GM23248 (cell line): ENCODE results near the gene KIF1B. TPM values are rescaled to one million over a fixed set of nuclear protein-coding genes. Genes with fewer than 3 reads are reported as not detected.
A peak's percentile ranks its signal among the peaks of the same experiment; 100 is the strongest.

ENCODE experiments used
- DNase-seq: peaks from one replicate; pipeline ENCODE4 v3.0.0-alpha.2; 2015
- H2AFZ ChIP-seq: fragments of 200-600 bp; sonication (generic); 2 replicates; pipeline ENCODE4 v1.6.1; 2016; ENCODE audit warnings: antibody characterized with exemption
- H3F3A ChIP-seq: fragments of 200-600 bp; sonication (generic); 2 replicates; pipeline ENCODE4 v1.6.1; 2016; ENCODE audit warnings: mild to moderate bottlenecking, antibody characterized with exemption, mixed run types; ENCODE audit not compliant: insufficient read depth
- H3K27ac ChIP-seq: fragments of 200-600 bp; sonication (generic); 2 replicates; pipeline ENCODE4 v1.5.1; 2016; ENCODE audit warnings: mild to moderate bottlenecking
- H3K27me3 ChIP-seq: fragments of 200-600 bp; sonication (generic); replicated peaks from 2 replicates; pipeline ENCODE4 v1.6.1; 2016; ENCODE audit warnings: mild to moderate bottlenecking; ENCODE audit not compliant: insufficient read depth
- H3K36me3 ChIP-seq: fragments of 200-600 bp; sonication (generic); 2 replicates; pipeline ENCODE4 v1.6.1; 2016; ENCODE audit warnings: low read depth, mild to moderate bottlenecking
- H3K4me1 ChIP-seq: fragments of 200-600 bp; sonication (generic); 2 replicates; pipeline ENCODE4 v1.6.1; 2016; ENCODE audit warnings: mild to moderate bottlenecking; ENCODE audit not compliant: insufficient read depth
- H3K4me2 ChIP-seq: fragments of 200-600 bp; sonication (generic); one replicate; pipeline ENCODE4 v1.6.1; 2016; ENCODE audit warnings: mild to moderate bottlenecking; ENCODE audit not compliant: unreplicated experiment
- H3K4me3 ChIP-seq: fragments of 200-600 bp; sonication (generic); 2 replicates; pipeline ENCODE4 v1.5.1; 2016; ENCODE audit warnings: mild to moderate bottlenecking
- H3K79me2 ChIP-seq: fragments of 200-600 bp; sonication (generic); 2 replicates; pipeline ENCODE4 v1.6.1; 2016; ENCODE audit warnings: mild to moderate bottlenecking; ENCODE audit not compliant: insufficient read depth
- H3K9ac ChIP-seq: fragments of 200-600 bp; sonication (generic); 2 replicates; pipeline ENCODE4 v1.6.1; 2016; ENCODE audit warnings: mild to moderate bottlenecking
- H3K9me2 ChIP-seq: fragments of 200-600 bp; sonication (generic); 2 replicates; pipeline ENCODE4 v1.6.1; 2016; ENCODE audit warnings: mixed run types, mild to moderate bottlenecking, moderate library complexity; ENCODE audit not compliant: insufficient read depth
- H3K9me3 ChIP-seq: fragments of 200-600 bp; sonication (generic); one replicate; pipeline ENCODE4 v1.6.1; 2017; ENCODE audit warnings: low read depth
- H4K20me1 ChIP-seq: fragments of 200-600 bp; sonication (generic); 2 replicates; pipeline ENCODE4 v1.6.0; 2016; ENCODE audit not compliant: insufficient read depth
- EZH2 ChIP-seq: fragments of 200-600 bp; sonication (generic); IDR thresholded peaks from 2 replicates; pipeline ENCODE4 v1.6.1; 2018; ENCODE audit warnings: antibody characterized with exemption, mild to moderate bottlenecking; ENCODE audit not compliant: insufficient read depth, poor library complexity, severe bottlenecking
- EZH2phosphoT487 ChIP-seq: fragments of 200-600 bp; sonication (generic); IDR thresholded peaks from 2 replicates; pipeline ENCODE4 v1.6.1; 2018; ENCODE audit warnings: antibody characterized with exemption, moderate library complexity, mild to moderate bottlenecking, low read depth; ENCODE audit not compliant: insufficient read depth
- WGBS, 2 experiments: methylation state at CpG; one replicate each; pipeline ENCODE4 v1.1.6; 2015 to 2017; ENCODE audit warnings: low lambda C conversion rate in 2 of 2, low coverage in 1 of 2; ENCODE audit errors: missing lambda C conversion rate in 2 of 2; 5-methylcytosine and 5-hydroxymethylcytosine counted together
- in situ Hi-C: fragments of 300-500 bp; cut with MboI; formaldehyde crosslinking; loops from 2 replicates; pipeline ENCODE4 v1.15.0; 2020
- polyA plus RNA-seq: library from polyadenylated mRNA; unstranded; fragments of >200 nt; fragmentation: Nextera tagmentation; extraction: Ambion mirVana; gene quantifications from 2 replicates; pipeline ENCODE4 v1.2.1, GENCODE V29; 2016
- total RNA-seq: library from RNA; depleted of rRNA; stranded (reverse); fragments of >200 nt; shearing (Covaris generic); gene quantifications from 2 replicates; pipeline ENCODE4 v1.2.3, GENCODE V29; 2014

KIF1B gene
- total and polyA plus RNA-seq, 2 experiments from 2014 or later = 14.8 to 24.8 TPM

DNA sequence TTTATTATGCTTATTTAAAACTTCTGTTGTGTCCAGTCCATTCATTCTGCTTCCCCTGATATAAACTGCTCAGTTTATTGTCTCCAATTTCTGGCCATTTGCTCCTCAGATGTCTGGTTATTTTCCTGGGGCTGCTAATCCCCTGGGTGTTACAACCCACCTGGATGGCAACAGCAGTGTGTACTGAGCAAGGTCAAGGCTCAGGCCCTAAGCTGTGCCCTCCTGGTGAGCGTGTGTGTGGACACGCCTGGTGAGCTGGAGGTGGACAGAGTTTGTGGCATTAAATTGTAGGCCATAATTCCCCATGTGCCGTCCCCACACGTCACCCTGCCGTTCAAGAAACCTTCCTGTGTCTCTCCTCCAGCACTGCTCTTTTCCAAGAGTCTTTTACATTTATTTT lies 18.1 kb upstream of the KIF1B start:
- Histone ChIP-seq H3K4me3 (no peak overlapping the region), H3K27ac (no peak overlapping the region), H2AFZ (no peak overlapping the region), H3K27me3 (no peaks in the 10 kb centered on the region), H3K9me3 (no peaks in the 10 kb centered on the region), H3K9me2 (no peaks in the 10 kb centered on the region), H3F3A (peaks cover 9% of the 10 kb centered on the region), H3K9ac (no peak overlapping the region), H3K79me2 (no peaks in the 10 kb centered on the region), H3K36me3 (no peaks in the 10 kb centered on the region), H3K4me2 (no peak overlapping the region), H3K4me1 (0 out of 2 replicates have a peak, but pooled peaks cover 7% of the 10 kb centered on the region), H4K20me1 (no peaks in the 10 kb centered on the region)
- DNase-seq = no peak
- in situ Hi-C loops = no loop called here
- TF ChIP-seq EZH2 (no peak), EZH2phosphoT487 (no peak)
- 89 to 90% methylated on average over 5 of the region's 5 CpGs for WGBS, 2 experiments

- Histone ChIP-seq H3K9ac (no peak overlapping the region), H3K9me2 (no peaks in the 10 kb centered on the region), H3K79me2 (no peaks in the 10 kb centered on the region), H3K27me3 (no peaks in the 10 kb centered on the region), H2AFZ (no peak overlapping the region), H3K4me1 (0 out of 2 replicates have a peak, but pooled peaks cover 7% of the 10 kb centered on the region), H3F3A (peaks cover 19% of the 10 kb centered on the region), H3K9me3 (no peaks in the 10 kb centered on the region), H4K20me1 (no peaks in the 10 kb centered on the region), H3K27ac (no peak overlapping the region), H3K36me3 (no peaks in the 10 kb centered on the region), H3K4me3 (no peak overlapping the region), H3K4me2 (no peak overlapping the region)
- WGBS, 2 experiments = 67 to 80% methylated on average over 6 of the region's 6 CpGs
- TF ChIP-seq EZH2 = no peak
- TF ChIP-seq EZH2phosphoT487 = no peak
- in situ Hi-C loops = no loop called here
- no peak for DNase-seq
These were observed 17.1 kb upstream of the KIF1B start for GRCh38 chr1:10193288-10193687.

DNA sequence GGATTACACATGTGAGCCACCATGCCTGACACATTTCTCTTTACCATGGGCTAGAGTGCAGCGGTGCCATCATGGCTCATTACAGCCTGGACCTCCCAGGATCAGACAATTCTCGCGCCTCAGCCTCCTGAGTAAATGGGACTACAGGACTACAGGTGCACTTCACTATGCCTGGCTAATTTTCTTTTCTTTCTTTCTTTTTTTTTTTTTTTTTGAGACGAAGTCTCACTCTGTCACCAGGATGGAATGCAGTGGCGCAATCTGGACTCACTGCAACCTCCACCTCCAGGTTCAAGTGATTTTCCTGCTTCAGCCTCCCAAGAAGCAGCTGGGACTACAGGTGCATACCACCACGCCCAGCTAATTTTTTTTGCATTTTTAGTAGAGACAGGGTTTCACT lies 14.8 kb upstream of the KIF1B start:
- peak; percentile 58 for DNase-seq
- Histone ChIP-seq H3K79me2 (no peaks in the 10 kb centered on the region), H3K27me3 (no peaks in the 10 kb centered on the region), H3K9me2 (no peaks in the 10 kb centered on the region), H3K9ac (no peak overlapping the region), H3K4me1 (0 out of 2 replicates have a peak, but pooled peaks cover 7% of the 10 kb centered on the region), H2AFZ (no peak overlapping the region), H3K36me3 (no peaks in the 10 kb centered on the region), H3K9me3 (no peaks in the 10 kb centered on the region), H3K27ac (no peak overlapping the region), H3K4me3 (no peak overlapping the region), H4K20me1 (no peaks in the 10 kb centered on the region), H3K4me2 (no peak overlapping the region), H3F3A (peaks cover 19% of the 10 kb centered on the region)
- TF ChIP-seq EZH2 = no peak
- no peak for TF ChIP-seq EZH2phosphoT487
- WGBS, 2 experiments = 67 to 74% methylated on average over 5 to 6 of the region's 6 CpGs
- in situ Hi-C loops = no loop called here

DNA sequence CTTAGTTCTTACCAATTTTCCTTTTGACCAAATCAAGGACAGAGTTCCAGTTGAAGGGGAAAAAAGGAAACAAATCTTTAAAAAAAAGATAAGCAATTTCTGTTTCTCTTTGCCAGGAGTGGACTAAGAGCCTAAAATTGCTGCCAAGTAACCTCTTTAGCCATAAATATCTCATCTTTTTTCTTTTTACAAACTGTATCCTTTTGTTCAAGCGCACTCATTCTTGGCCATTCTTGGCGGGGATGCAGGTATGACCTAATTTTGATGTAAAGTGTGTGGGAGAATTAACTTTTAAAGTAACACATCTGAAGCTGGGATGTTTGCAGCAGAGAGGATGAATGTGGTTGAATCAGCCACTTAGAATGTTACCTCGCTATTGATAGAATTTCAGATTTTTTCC lies 13.4 kb upstream of the KIF1B start:
- Histone ChIP-seq H3K4me1 (0 out of 2 replicates have a peak, but pooled peaks cover 7% of the 10 kb centered on the region), H3K4me2 (peak overlapping the region; percentile 47), H3K36me3 (no peaks in the 10 kb centered on the region), H3K9me2 (no peaks in the 10 kb centered on the region), H3K4me3 (no peak overlapping the region), H2AFZ (no peak overlapping the region), H3K27ac (no peak overlapping the region), H3K79me2 (no peaks in the 10 kb centered on the region), H3K27me3 (no peaks in the 10 kb centered on the region), H3K9ac (no peak overlapping the region), H4K20me1 (no peaks in the 10 kb centered on the region), H3F3A (peaks cover 19% of the 10 kb centered on the region), H3K9me3 (no peaks in the 10 kb centered on the region)
- in situ Hi-C loops = no loop called here
- WGBS, 2 experiments = 34 to 37% methylated on average over 3 of the region's 3 CpGs
- peak; percentile 76 for DNase-seq
- TF ChIP-seq EZH2 (no peak), EZH2phosphoT487 (no peak)

- 93 to 96% methylated on average over 4 of the region's 4 CpGs for WGBS, 2 experiments
These were observed 9.8 kb upstream of the KIF1B start for GRCh38 chr1:10200620-10201019.

More at GRCh38 chr1:10200620-10201019, 9.8 kb upstream of the KIF1B start:
- H3K9me2 ChIP-seq = no peaks in the 10 kb centered on the region
- no peak for TF ChIP-seq EZH2phosphoT487
- no peak for TF ChIP-seq EZH2
- no peaks in the 10 kb centered on the region for H3K9me3 ChIP-seq
- no peaks in the 10 kb centered on the region for H3K79me2 ChIP-seq
- H3K9ac ChIP-seq = no peak overlapping the region
- H2AFZ ChIP-seq = no peak overlapping the region
- in situ Hi-C loops = no loop called here
- no peak overlapping the region for H3K27ac ChIP-seq
- no peaks in the 10 kb centered on the region for H4K20me1 ChIP-seq
- no peaks in the 10 kb centered on the region for H3K27me3 ChIP-seq
- H3K4me1 ChIP-seq = 0 out of 2 replicates have a peak, but pooled peaks cover 4% of the 10 kb centered on the region
- H3F3A ChIP-seq = peaks cover 19% of the 10 kb centered on the region
- H3K4me3 ChIP-seq = no peak overlapping the region
- H3K4me2 ChIP-seq = no peak overlapping the region
- DNase-seq = no peak
- H3K36me3 ChIP-seq = no peaks in the 10 kb centered on the region
